Ramos (cell line): ENCODE measurements around the gene PKNOX2.

Experiments
- in situ Hi-C: fragments of 300-500 bp; cut with MboI; formaldehyde crosslinking; loops from one replicate; pipeline ENCODE4 v1.14.3; 2022; ENCODE audit warnings: low sequenced_read_pairs; ENCODE audit not compliant: unreplicated experiment

Gene PKNOX2

GRCh38 chr11:125274774-125275173 lies 110.2 kb downstream of the PKNOX2 start:
- in situ Hi-C loops, result no loop called here

- in situ Hi-C loops, result no loop called here
Measured at GRCh38 chr11:125275905-125276618, 111.5 kb downstream of the PKNOX2 start.

GRCh38 chr11:125276619-125276976 lies 112.0 kb downstream of the PKNOX2 start:
- in situ Hi-C loops, result no loop called here

- in situ Hi-C loops, result no loop called here
Measured at GRCh38 chr11:125279676-125280418, 115.3 kb downstream of the PKNOX2 start.

- in situ Hi-C loops, result no loop called here
Measured at GRCh38 chr11:125280646-125281045, 116.1 kb downstream of the PKNOX2 start.

GRCh38 chr11:125281831-125282595 lies 117.5 kb downstream of the PKNOX2 start:
- in situ Hi-C loops, result no loop called here

- in situ Hi-C loops, result no loop called here
Measured at GRCh38 chr11:125282596-125282914, 118.0 kb downstream of the PKNOX2 start.

- in situ Hi-C loops, result no loop called here
Measured at GRCh38 chr11:125284245-125284850, 119.8 kb downstream of the PKNOX2 start.

GRCh38 chr11:125285844-125286243 lies 121.3 kb downstream of the PKNOX2 start:
- in situ Hi-C loops, result no loop called here

- in situ Hi-C loops, result no loop called here
Measured at GRCh38 chr11:125286486-125286885, 121.9 kb downstream of the PKNOX2 start.

- in situ Hi-C loops, result no loop called here
Measured at GRCh38 chr11:125287491-125288210, 123.1 kb downstream of the PKNOX2 start.

GRCh38 chr11:125289419-125290098 lies 125.0 kb downstream of the PKNOX2 start:
- in situ Hi-C loops, result no loop called here

GRCh38 chr11:125290263-125290662 lies 125.7 kb downstream of the PKNOX2 start:
- in situ Hi-C loops, result no loop called here

GRCh38 chr11:125292100-125292499 lies 127.5 kb downstream of the PKNOX2 start:
- in situ Hi-C loops, result no loop called here

- in situ Hi-C loops, result no loop called here
Measured at GRCh38 chr11:125293596-125293995, 129.0 kb downstream of the PKNOX2 start.

- in situ Hi-C loops, result no loop called here
Measured at GRCh38 chr11:125295931-125296330, 131.4 kb downstream of the PKNOX2 start.

- in situ Hi-C loops, result no loop called here
Measured at GRCh38 chr11:125297346-125297915, 132.9 kb downstream of the PKNOX2 start.

- in situ Hi-C loops, result no loop called here
Measured at GRCh38 chr11:125299061-125299615, 134.6 kb downstream of the PKNOX2 start.

- in situ Hi-C loops, result no loop called here
Measured at GRCh38 chr11:125299821-125300220, 135.3 kb downstream of the PKNOX2 start.
